Measurements from ENCODE around the gene TEPSIN.

Gene TEPSIN

GRCh38 chr17:81251094-81251708, 12.3 kb upstream of the TEPSIN start:
- no peak overlapping the region for H3K9ac ChIP-seq
- no peak overlapping the region for H3K27ac ChIP-seq
- TF ChIP-seq, protein P1, sequence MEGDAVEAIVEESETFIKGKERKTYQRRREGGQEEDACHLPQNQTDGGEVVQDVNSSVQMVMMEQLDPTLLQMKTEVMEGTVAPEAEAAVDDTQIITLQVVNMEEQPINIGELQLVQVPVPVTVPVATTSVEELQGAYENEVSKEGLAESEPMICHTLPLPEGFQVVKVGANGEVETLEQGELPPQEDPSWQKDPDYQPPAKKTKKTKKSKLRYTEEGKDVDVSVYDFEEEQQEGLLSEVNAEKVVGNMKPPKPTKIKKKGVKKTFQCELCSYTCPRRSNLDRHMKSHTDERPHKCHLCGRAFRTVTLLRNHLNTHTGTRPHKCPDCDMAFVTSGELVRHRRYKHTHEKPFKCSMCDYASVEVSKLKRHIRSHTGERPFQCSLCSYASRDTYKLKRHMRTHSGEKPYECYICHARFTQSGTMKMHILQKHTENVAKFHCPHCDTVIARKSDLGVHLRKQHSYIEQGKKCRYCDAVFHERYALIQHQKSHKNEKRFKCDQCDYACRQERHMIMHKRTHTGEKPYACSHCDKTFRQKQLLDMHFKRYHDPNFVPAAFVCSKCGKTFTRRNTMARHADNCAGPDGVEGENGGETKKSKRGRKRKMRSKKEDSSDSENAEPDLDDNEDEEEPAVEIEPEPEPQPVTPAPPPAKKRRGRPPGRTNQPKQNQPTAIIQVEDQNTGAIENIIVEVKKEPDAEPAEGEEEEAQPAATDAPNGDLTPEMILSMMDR (conservative IDR thresholded peaks at IDR 0.05; ENCODE audit: low read depth, low read length): no peak
- H3K36me3 ChIP-seq (ENCODE audit: insufficient read depth): no peaks in the 10 kb centered on the region
- no peaks in the 10 kb centered on the region for H3K27me3 ChIP-seq (ENCODE audit: insufficient read depth, low read depth)
- H3K4me1 ChIP-seq (ENCODE audit: low read depth, poor library complexity, severe bottlenecking): no peaks in the 10 kb centered on the region
- no peaks in the 10 kb centered on the region for H3K79me2 ChIP-seq (ENCODE audit: insufficient read depth, low read depth)
- no peaks in the 10 kb centered on the region for H4K20me1 ChIP-seq (ENCODE audit: insufficient read depth)
- H3K4me2 ChIP-seq: no peak overlapping the region
- H2AFZ ChIP-seq (ENCODE audit: low read depth): no peak overlapping the region
- no peak overlapping the region for H3K4me3 ChIP-seq (IDR thresholded peaks at IDR 0.05; ENCODE audit: insufficient read depth, low read depth, low read length)

- H4K20me1 ChIP-seq (ENCODE audit: insufficient read depth): no peaks in the 10 kb centered on the region
- H3K27ac ChIP-seq: no peak overlapping the region
- H3K79me2 ChIP-seq (ENCODE audit: insufficient read depth, low read depth): no peaks in the 10 kb centered on the region
- no peaks in the 10 kb centered on the region for H3K36me3 ChIP-seq (ENCODE audit: insufficient read depth)
- H3K4me3 ChIP-seq (IDR thresholded peaks at IDR 0.05; ENCODE audit: insufficient read depth, low read depth, low read length): no peak overlapping the region
- no peaks in the 10 kb centered on the region for H3K4me1 ChIP-seq (ENCODE audit: low read depth, poor library complexity, severe bottlenecking)
- no peak overlapping the region for H3K4me2 ChIP-seq
- TF ChIP-seq, protein P1 (conservative IDR thresholded peaks at IDR 0.05; ENCODE audit: low read depth, low read length): no peak
- H2AFZ ChIP-seq (ENCODE audit: low read depth): no peak overlapping the region
- no peaks in the 10 kb centered on the region for H3K27me3 ChIP-seq (ENCODE audit: insufficient read depth, low read depth)
- H3K9ac ChIP-seq: no peak overlapping the region
These were observed 11.6 kb upstream of the TEPSIN start for GRCh38 chr17:81250286-81251093.

- H3K4me3 ChIP-seq (IDR thresholded peaks at IDR 0.05; ENCODE audit: insufficient read depth, low read depth, low read length): no peak overlapping the region
- H3K79me2 ChIP-seq (ENCODE audit: insufficient read depth, low read depth): no peaks in the 10 kb centered on the region
- H3K9ac ChIP-seq: no peak overlapping the region
- H3K4me2 ChIP-seq: no peak overlapping the region
- no peaks in the 10 kb centered on the region for H3K4me1 ChIP-seq (ENCODE audit: low read depth, poor library complexity, severe bottlenecking)
- no peaks in the 10 kb centered on the region for H4K20me1 ChIP-seq (ENCODE audit: insufficient read depth)
- H3K27me3 ChIP-seq (ENCODE audit: insufficient read depth, low read depth): no peaks in the 10 kb centered on the region
- no peak overlapping the region for H3K27ac ChIP-seq
- H3K36me3 ChIP-seq (ENCODE audit: insufficient read depth): no peaks in the 10 kb centered on the region
- TF ChIP-seq, protein P1 (conservative IDR thresholded peaks at IDR 0.05; ENCODE audit: low read depth, low read length): no peak
- H2AFZ ChIP-seq (ENCODE audit: low read depth): no peak overlapping the region
These were observed 10.6 kb upstream of the TEPSIN start for GRCh38 chr17:81249223-81250040.

GRCh38 chr17:81248649-81249048, 9.8 kb upstream of the TEPSIN start:
- H4K20me1 ChIP-seq (ENCODE audit: insufficient read depth): no peaks in the 10 kb centered on the region
- H3K4me1 ChIP-seq (ENCODE audit: low read depth, poor library complexity, severe bottlenecking): no peaks in the 10 kb centered on the region
- no peak overlapping the region for H2AFZ ChIP-seq (ENCODE audit: low read depth)

More at GRCh38 chr17:81248649-81249048, 9.8 kb upstream of the TEPSIN start:
- no peak overlapping the region for H3K4me2 ChIP-seq
- H3K27ac ChIP-seq: no peak overlapping the region
- H3K4me3 ChIP-seq (IDR thresholded peaks at IDR 0.05; ENCODE audit: insufficient read depth, low read depth, low read length): no peak overlapping the region
- no peaks in the 10 kb centered on the region for H3K36me3 ChIP-seq (ENCODE audit: insufficient read depth)
- H3K9ac ChIP-seq: no peak overlapping the region
- no peaks in the 10 kb centered on the region for H3K27me3 ChIP-seq (ENCODE audit: insufficient read depth, low read depth)
- no peaks in the 10 kb centered on the region for H3K79me2 ChIP-seq (ENCODE audit: insufficient read depth, low read depth)
- TF ChIP-seq, protein P1 (conservative IDR thresholded peaks at IDR 0.05; ENCODE audit: low read depth, low read length): no peak
